Aortic smooth muscle cell (primary cell): ENCODE measurements around the gene IMPACT. TPM values are rescaled to one million over a fixed set of nuclear protein-coding genes. Genes with fewer than 3 reads are reported as not detected.

ENCODE experiments used
- total RNA-seq: library from RNA; depleted of rRNA; stranded (reverse); fragments of >200 nt; gene quantifications from 2 replicates; pipeline ENCODE4 v1.2.3, GENCODE V29; 2014

Gene IMPACT
- total RNA-seq = 25.4 and 29.0 TPM in 2 replicates

GRCh38 chr18:24426398-24427294 is at the start of gene IMPACT:
TSS of gene IMPACT (plus strand) at chr18:24426670. CDS start at chr18:24426757, 87 bp downstream.

GRCh38 chr18:24397694-24398368 is 28.6 kb upstream of the IMPACT start, which contains the start of gene OSBPL1A:
TSS of gene OSBPL1A (minus strand) at chr18:24397824. CDS start at chr18:24377533, 20,291 bp downstream.

GRCh38 chr18:24460388-24460787 is 33.9 kb downstream of the IMPACT start, which contains the start of gene HRH4:
TSS of gene HRH4 (plus strand) at chr18:24460637. CDS start at chr18:24460729, 92 bp downstream.

Other genes with a start within 250 kb of the IMPACT start
- gene OSBPL1A, start 28.8 kb upstream of the IMPACT start, total RNA-seq = 28.1 and 40.3 TPM in 2 replicates
- gene HRH4, start 34.0 kb downstream of the IMPACT start, total RNA-seq = under 0.01 and 0.06 TPM in 2 replicates